Measurements from ENCODE around the gene DNAH2.

DNA sequence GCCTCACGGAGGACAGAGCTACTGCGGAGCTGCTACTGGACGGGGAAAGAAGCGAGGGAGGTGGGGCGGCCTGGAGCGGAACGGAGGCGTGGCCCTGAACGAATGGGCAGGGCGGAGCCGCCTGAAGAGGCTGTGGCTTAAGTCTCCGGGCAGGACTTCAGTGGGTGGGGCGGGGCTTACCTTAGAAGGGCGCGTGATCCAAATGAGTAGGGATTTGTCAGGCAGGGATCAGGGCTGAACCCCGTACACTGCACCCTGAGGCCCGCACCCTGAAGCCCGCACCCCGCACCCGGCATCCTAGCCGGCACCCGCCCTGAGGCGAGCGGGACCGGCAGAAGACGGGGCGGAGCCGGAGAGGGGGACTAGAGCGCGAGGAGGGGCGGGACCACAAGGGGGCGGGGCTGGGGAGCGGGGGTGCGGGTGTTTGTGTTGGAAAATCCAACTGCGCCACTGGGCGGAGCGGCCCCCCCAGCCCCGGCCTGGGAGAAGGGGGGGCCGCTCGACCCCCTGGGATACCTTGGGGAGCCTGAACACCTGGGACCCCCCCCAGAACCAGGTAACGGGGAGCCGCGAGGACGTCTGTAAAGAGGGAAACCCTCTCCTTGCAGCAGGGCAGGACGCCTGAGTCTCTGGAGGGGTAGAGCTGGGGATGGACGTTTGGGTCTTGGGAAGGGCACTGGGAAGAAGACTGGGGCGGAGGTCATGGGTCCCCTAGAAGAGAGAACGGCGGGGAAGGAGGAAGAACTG, 116.4 kb downstream of the DNAH2 start, which contains the start of gene KDM6B:
- TF ChIP-seq, protein P1, sequence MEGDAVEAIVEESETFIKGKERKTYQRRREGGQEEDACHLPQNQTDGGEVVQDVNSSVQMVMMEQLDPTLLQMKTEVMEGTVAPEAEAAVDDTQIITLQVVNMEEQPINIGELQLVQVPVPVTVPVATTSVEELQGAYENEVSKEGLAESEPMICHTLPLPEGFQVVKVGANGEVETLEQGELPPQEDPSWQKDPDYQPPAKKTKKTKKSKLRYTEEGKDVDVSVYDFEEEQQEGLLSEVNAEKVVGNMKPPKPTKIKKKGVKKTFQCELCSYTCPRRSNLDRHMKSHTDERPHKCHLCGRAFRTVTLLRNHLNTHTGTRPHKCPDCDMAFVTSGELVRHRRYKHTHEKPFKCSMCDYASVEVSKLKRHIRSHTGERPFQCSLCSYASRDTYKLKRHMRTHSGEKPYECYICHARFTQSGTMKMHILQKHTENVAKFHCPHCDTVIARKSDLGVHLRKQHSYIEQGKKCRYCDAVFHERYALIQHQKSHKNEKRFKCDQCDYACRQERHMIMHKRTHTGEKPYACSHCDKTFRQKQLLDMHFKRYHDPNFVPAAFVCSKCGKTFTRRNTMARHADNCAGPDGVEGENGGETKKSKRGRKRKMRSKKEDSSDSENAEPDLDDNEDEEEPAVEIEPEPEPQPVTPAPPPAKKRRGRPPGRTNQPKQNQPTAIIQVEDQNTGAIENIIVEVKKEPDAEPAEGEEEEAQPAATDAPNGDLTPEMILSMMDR (IDR thresholded peaks at IDR 0.05) = peak in 1 of 5 experiments; percentile 4
- peak; percentile 45 to 62 for TF ChIP-seq EP300 (IDR thresholded peaks at IDR 0.05)
- peak; percentile 26 to 62 for TF ChIP-seq POLR2A (IDR thresholded peaks at IDR 0.05)

All from tibial nerve (tissue), 4 donors.